IMR-90 (cell line): ENCODE results near the gene ACAD9. TPM values are rescaled to one million over a fixed set of nuclear protein-coding genes. Genes with fewer than 3 reads are reported as not detected.

Source experiments
- ATAC-seq: fragments of 200-7000 bp; cut with Tn5 transposase; 2 replicates; pipeline ENCODE4 v1.9.1; 2020; ENCODE audit warnings: low read depth, mild to moderate bottlenecking, moderate library complexity
- BruUV-seq: library from RNA; stranded (reverse); fragments of 400-500 nt; replicated peaks from 2 replicates; lab custom pipeline; 2021; lab: Mats Ljungman, UMichigan
- CTCF ChIA-PET: fragments of 300-600 bp; formaldehyde crosslinking; extraction: SDS; loops from one replicate; lab custom pipeline; 2021; ENCODE audit warnings: antibody characterized with exemption; lab: Yijun Ruan, JAX
- POLR2A ChIA-PET: fragments of 300-600 bp; sonication (Branson Sonifier 250); formaldehyde crosslinking; loops from one replicate; lab custom pipeline; 2022; ENCODE audit warnings: antibody characterized with exemption; ENCODE audit not compliant: unreplicated experiment; lab: Charles Lee
- DNase-seq: peaks from one replicate; pipeline ENCODE4 v3.0.0; 2013
- H2AFZ ChIP-seq: replicated peaks from 2 replicates; pipeline ENCODE3; 2013; ENCODE audit warnings: low read length, mild to moderate bottlenecking; ENCODE audit not compliant: poor library complexity
- H2AK5ac ChIP-seq: 2 replicates; pipeline ENCODE4 v1.6.1; 2013; ENCODE audit warnings: low read depth, low read length, inconsistent platforms
- H2AK9ac ChIP-seq: replicated peaks from 2 replicates; pipeline ENCODE3; 2013; ENCODE audit warnings: mild to moderate bottlenecking, low read depth, low read length, moderate library complexity; ENCODE audit not compliant: poor library complexity
- H2BK120ac ChIP-seq: 2 replicates; pipeline ENCODE4 v1.6.1; 2013; ENCODE audit warnings: low read depth, low read length, inconsistent platforms
- H2BK15ac ChIP-seq: 3 replicates; pipeline ENCODE4 v1.6.1; 2013; ENCODE audit warnings: low read depth, low read length, inconsistent platforms
- H2BK20ac ChIP-seq: 2 replicates; pipeline ENCODE4 v1.6.1; 2013; ENCODE audit warnings: low read depth, mild to moderate bottlenecking, inconsistent platforms, low read length, moderate library complexity
- H2BK5ac ChIP-seq: 2 replicates; pipeline ENCODE4 v1.6.1; 2013; ENCODE audit warnings: mild to moderate bottlenecking, low read depth, low read length, inconsistent platforms; ENCODE audit not compliant: poor library complexity, severe bottlenecking
- H3K14ac ChIP-seq: replicated peaks from 2 replicates; pipeline ENCODE4 v1.6.1; 2013; ENCODE audit warnings: low read depth, low read length, inconsistent platforms
- H3K18ac ChIP-seq: 2 replicates; pipeline ENCODE4 v1.6.1; 2013; ENCODE audit warnings: low read depth, low read length, control low read depth
- H3K23ac ChIP-seq: 2 replicates; pipeline ENCODE4 v1.6.1; 2013; ENCODE audit warnings: low read depth, low read length, inconsistent platforms
- H3K27ac ChIP-seq: 2 replicates; pipeline ENCODE4 v1.5.1; 2013; ENCODE audit warnings: mild to moderate bottlenecking, control low read depth, low read length; ENCODE audit not compliant: insufficient read depth
- H3K27me3 ChIP-seq: 2 replicates; pipeline ENCODE4 v1.6.1; 2013; ENCODE audit warnings: low read length; ENCODE audit not compliant: control insufficient read depth, insufficient read depth
- H3K36me3 ChIP-seq: 2 replicates; pipeline ENCODE4 v1.6.1; 2013; ENCODE audit warnings: low read length, mixed read lengths; ENCODE audit not compliant: control insufficient read depth, insufficient read depth
- H3K4ac ChIP-seq: 2 replicates; pipeline ENCODE4 v1.6.1; 2013; ENCODE audit warnings: low read depth, low read length, inconsistent platforms
- H3K4me1 ChIP-seq: 2 replicates; pipeline ENCODE4 v1.6.1; 2013; ENCODE audit warnings: low read length, mixed read lengths; ENCODE audit not compliant: control insufficient read depth, insufficient read depth
- H3K4me2 ChIP-seq: 2 replicates; pipeline ENCODE4 v1.6.1; 2013; ENCODE audit warnings: low read depth, mild to moderate bottlenecking, control low read depth, low read length, moderate library complexity
- H3K4me3 ChIP-seq: 2 replicates; pipeline ENCODE4 v1.5.1; 2013; ENCODE audit warnings: low read depth, mild to moderate bottlenecking, control low read depth, low read length, moderate library complexity; ENCODE audit not compliant: insufficient read depth
- H3K56ac ChIP-seq: 2 replicates; pipeline ENCODE4 v1.6.1; 2013; ENCODE audit warnings: low read length, inconsistent platforms; ENCODE audit not compliant: insufficient read depth; ENCODE audit errors: extremely low read depth
- H3K79me1 ChIP-seq, 2 experiments: 2 replicates each; pipeline ENCODE4 v1.6.1; 2013; ENCODE audit warnings: low read length in 2 of 2, inconsistent platforms in 1 of 2, low read depth in 1 of 2
- H3K9ac ChIP-seq: 2 replicates; pipeline ENCODE4 v1.6.1; 2013; ENCODE audit warnings: low read depth, low read length, control low read depth
- H3K9me1 ChIP-seq: 2 replicates; pipeline ENCODE4 v1.6.1; 2013; ENCODE audit warnings: low read length, inconsistent platforms; ENCODE audit not compliant: insufficient read depth
- H3K9me3 ChIP-seq: 2 replicates; pipeline ENCODE4 v1.6.1; 2013; ENCODE audit warnings: low read length; ENCODE audit not compliant: control insufficient read depth, insufficient read depth
- H4K20me1 ChIP-seq: 2 replicates; pipeline ENCODE4 v1.6.1; 2013; ENCODE audit warnings: low read length, inconsistent platforms; ENCODE audit not compliant: insufficient read depth
- H4K5ac ChIP-seq: 2 replicates; pipeline ENCODE4 v1.6.1; 2013; ENCODE audit warnings: mild to moderate bottlenecking, low read depth, low read length, control low read depth
- H4K8ac ChIP-seq, 2 experiments: 2 replicates each; pipeline ENCODE4 v1.6.1; 2013; ENCODE audit warnings: low read depth in 2 of 2, low read length in 2 of 2, control low read depth in 1 of 2, inconsistent platforms in 1 of 2
- H4K91ac ChIP-seq: 2 replicates; pipeline ENCODE4 v1.6.1; 2013; ENCODE audit warnings: low read depth, low read length, inconsistent platforms; ENCODE audit not compliant: insufficient read depth
- BHLHE40 ChIP-seq: fragments of 150-350 bp; IDR thresholded peaks from 2 replicates; pipeline ENCODE4 v1.6.1; 2016; ENCODE audit warnings: mild to moderate bottlenecking, low read depth, low read length
- CEBPB ChIP-seq: IDR thresholded peaks from 2 replicates; pipeline ENCODE4 v1.6.1; 2012; ENCODE audit warnings: low read depth, low read length, improper control_type of control experiment
- MAZ ChIP-seq: IDR thresholded peaks from 2 replicates; pipeline ENCODE4 v1.6.1; 2012; ENCODE audit warnings: low read depth, mild to moderate bottlenecking, low read length, improper control_type of control experiment, moderate library complexity, borderline replicate concordance
- SMC3 ChIP-seq: fragments of 150-350 bp; IDR thresholded peaks from 2 replicates; pipeline ENCODE4 v1.6.1; 2016; ENCODE audit warnings: low read depth, mild to moderate bottlenecking, antibody characterized with exemption, low read length, moderate library complexity
- USF2 ChIP-seq: fragments of 150-350 bp; IDR thresholded peaks from 2 replicates; pipeline ENCODE4 v1.6.1; 2017; ENCODE audit warnings: mild to moderate bottlenecking, antibody characterized with exemption, low read length, low read depth
- WGBS, 2 experiments: methylation state at CpG; one replicate each; pipeline versions ENCODE4 v1.1.5 to v1.1.7; 2013; ENCODE audit warnings: missing lambda C conversion rate in 2 of 2; ENCODE audit not compliant: insufficient read length in 1 of 2; ENCODE audit errors: extremely low coverage in 2 of 2; 5-methylcytosine and 5-hydroxymethylcytosine counted together
- dilution Hi-C: fragments of 300-500 bp; cut with HindIII; formaldehyde crosslinking; loops from one replicate; pipeline ENCODE4 v1.14.3; 2018; ENCODE audit warnings: low sequenced_read_pairs; ENCODE audit not compliant: unreplicated experiment
- in situ Hi-C: fragments of 300-500 bp; cut with MboI; formaldehyde crosslinking; loops from 3 replicates; pipeline ENCODE4 v1.14.3; 2019; ENCODE audit warnings: low sequenced_read_pairs, inconsistent platforms, mixed read lengths
- intact Hi-C: fragments of 100-400 bp; cut with micrococcal nuclease; formaldehyde crosslinking; loops from 2 replicates; pipeline ENCODE4 v1.10.0; 2022
- polyA plus RNA-seq, 3 experiments: library from polyadenylated mRNA; depleted of rRNA; stranded (reverse); fragments of >200 nt; gene quantifications; 2 replicates each; pipeline ENCODE4 v1.2.3, GENCODE V29; 2012; ENCODE audit warnings: low replicate concordance in 1 of 3
- total RNA-seq: library from RNA; depleted of rRNA; stranded (reverse); fragments of >200 nt; gene quantifications from 2 replicates; pipeline ENCODE4 v1.2.3, GENCODE V29; 2012

Gene ACAD9
- total and polyA plus RNA-seq, 2 of the 4 experiments (the other 2 are of a cell fraction) = 31.2 to 41.3 TPM

- Histone ChIP-seq H2BK15ac (no peak overlapping the region), H2BK120ac (no peak overlapping the region), H3K27ac (no peak overlapping the region), H4K5ac (no peak overlapping the region), H3K14ac (no peak overlapping the region), H2AK5ac (no peak overlapping the region), H3K4ac (no peak overlapping the region), H3K9me1 (no peaks in the 10 kb centered on the region), H3K4me3 (no peak overlapping the region), H3K23ac (no peak overlapping the region), H2AK9ac (no peak overlapping the region), H3K4me1 (no peaks in the 10 kb centered on the region), H3K79me1 (no peaks in the 10 kb centered on the region), H3K36me3 (no peaks in the 10 kb centered on the region), H3K9me3 (peaks cover 17% of the 10 kb centered on the region), H4K8ac (no peak overlapping the region), H2BK5ac (no peak overlapping the region), H3K56ac (no peak overlapping the region), H2AFZ (no peak overlapping the region), H3K27me3 (peaks cover 15% of the 10 kb centered on the region), H4K91ac (no peak overlapping the region), H3K4me2 (no peak overlapping the region), H3K9ac (no peak overlapping the region), H2BK20ac (no peak overlapping the region), H4K20me1 (no peaks in the 10 kb centered on the region), H3K18ac (no peak overlapping the region)
- WGBS, 2 experiments = no CpG with 5 or more reads among the region's 3 CpGs
- TF ChIP-seq BHLHE40 = no peak
- no peak for TF ChIP-seq SMC3
- no peak for TF ChIP-seq CEBPB
- no peak for TF ChIP-seq USF2
- no peak for TF ChIP-seq MAZ
- no peak for DNase-seq
- ATAC-seq = no peak
- intact Hi-C loops (no loop called here), in situ Hi-C loops (no loop called here), dilution Hi-C loops (no loop called here)
- ChIA-PET CTCF (no interaction called here), POLR2A (no interaction called here)
- no TSS peak for BruUV-seq
These were observed 49.9 kb downstream of the ACAD9 start for GRCh38 chr3:128929364-128929763.
